ENCODE measurements around the gene BEST3.
"Not testable (repeated sequence)": the region's sequence is repeated elsewhere in the genome, so short reads cannot be mapped to it uniquely, and the experiment has no call there.

BEST3 gene

GRCh38 chr12:69619050-69619449 lies 80.1 kb downstream of the BEST3 start:
- no peak for DNase-seq (ENCODE audit: low read depth)
- Histone ChIP-seq H3K4me1 (ENCODE audit: control insufficient read depth, insufficient read depth, low read length) (peaks cover 4% of the 10 kb centered on the region), H3K9me3 (ENCODE audit: control insufficient read depth, low read length) (no peaks in the 10 kb centered on the region), H3K27me3 (replicated peaks; ENCODE audit: control insufficient read depth, insufficient read depth, low read length) (peaks cover 2% of the 10 kb centered on the region), H3K36me3 (ENCODE audit: control insufficient read depth, insufficient read depth, low read length, severe bottlenecking) (no peaks in the 10 kb centered on the region), H3K9ac (ENCODE audit: low read length) (no peak overlapping the region), H3K4me3 (ENCODE audit: low read length) (no peak overlapping the region)

- peaks cover 2% of the 10 kb centered on the region for H3K27me3 ChIP-seq (replicated peaks; ENCODE audit: control insufficient read depth, insufficient read depth, low read length)
- no peak overlapping the region for H3K9ac ChIP-seq (ENCODE audit: low read length)
- peaks cover 4% of the 10 kb centered on the region for H3K4me1 ChIP-seq (ENCODE audit: control insufficient read depth, insufficient read depth, low read length)
- H3K9me3 ChIP-seq (ENCODE audit: control insufficient read depth, low read length), result no peaks in the 10 kb centered on the region
- no peak overlapping the region for H3K4me3 ChIP-seq (ENCODE audit: low read length)
- DNase-seq (ENCODE audit: low read depth), result no peak
- no peaks in the 10 kb centered on the region for H3K36me3 ChIP-seq (ENCODE audit: control insufficient read depth, insufficient read depth, low read length, severe bottlenecking)
Measured at GRCh38 chr12:69616025-69616424, 83.1 kb downstream of the BEST3 start.

GRCh38 chr12:69613351-69613750 lies 85.8 kb downstream of the BEST3 start:
- H3K9ac ChIP-seq (ENCODE audit: low read length), result no peak overlapping the region
- H3K27me3 ChIP-seq (replicated peaks; ENCODE audit: control insufficient read depth, insufficient read depth, low read length), result peaks cover 2% of the 10 kb centered on the region
- no peaks in the 10 kb centered on the region for H3K36me3 ChIP-seq (ENCODE audit: control insufficient read depth, insufficient read depth, low read length, severe bottlenecking)
- H3K4me1 ChIP-seq (ENCODE audit: control insufficient read depth, insufficient read depth, low read length), result no peaks in the 10 kb centered on the region
- H3K4me3 ChIP-seq (ENCODE audit: low read length), result no peak overlapping the region
- no peaks in the 10 kb centered on the region for H3K9me3 ChIP-seq (ENCODE audit: control insufficient read depth, low read length)
- no peak for DNase-seq (ENCODE audit: low read depth)

DNA sequence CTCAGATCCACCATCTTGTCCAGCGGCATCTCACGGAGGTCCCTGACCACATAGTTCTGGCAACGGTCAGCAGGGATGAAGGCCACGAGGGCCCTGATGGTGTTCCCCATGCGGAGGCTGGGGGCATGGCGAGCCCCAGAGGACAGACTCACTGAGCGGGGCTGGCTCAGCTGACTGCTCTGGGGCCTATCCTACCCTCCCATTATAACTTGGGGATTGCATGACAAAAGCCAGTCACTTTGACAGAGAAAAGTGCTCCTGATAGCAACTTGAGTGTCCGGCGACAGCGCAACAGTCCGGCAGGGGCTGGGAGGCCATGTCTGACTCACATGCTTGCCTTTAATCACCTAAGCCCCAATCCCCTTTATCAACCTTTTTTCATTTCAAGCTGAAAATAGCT lies 88.4 kb downstream of the BEST3 start, which contains the start of gene LRRC10:
Gene LRRC10, minus strand, starts transcription at position 179 of the 400 bp plus-strand sequence. Its CDS starts 69 bp downstream, at position 110.
- DNase-seq (ENCODE audit: low read depth), result no peak
- Histone ChIP-seq H3K9ac (ENCODE audit: low read length) (no peak within 1 kb of the TSS), H3K4me3 (ENCODE audit: low read length) (no peak within 1 kb of the TSS), H3K36me3 (ENCODE audit: control insufficient read depth, insufficient read depth, low read length, severe bottlenecking) (no peaks in the 10 kb centered on the region), H3K27me3 (replicated peaks; ENCODE audit: control insufficient read depth, insufficient read depth, low read length) (no peaks in the 10 kb centered on the region), H3K9me3 (ENCODE audit: control insufficient read depth, low read length) (no peaks in the 10 kb centered on the region), H3K4me1 (ENCODE audit: control insufficient read depth, insufficient read depth, low read length) (no peaks in the 10 kb centered on the region)

DNA sequence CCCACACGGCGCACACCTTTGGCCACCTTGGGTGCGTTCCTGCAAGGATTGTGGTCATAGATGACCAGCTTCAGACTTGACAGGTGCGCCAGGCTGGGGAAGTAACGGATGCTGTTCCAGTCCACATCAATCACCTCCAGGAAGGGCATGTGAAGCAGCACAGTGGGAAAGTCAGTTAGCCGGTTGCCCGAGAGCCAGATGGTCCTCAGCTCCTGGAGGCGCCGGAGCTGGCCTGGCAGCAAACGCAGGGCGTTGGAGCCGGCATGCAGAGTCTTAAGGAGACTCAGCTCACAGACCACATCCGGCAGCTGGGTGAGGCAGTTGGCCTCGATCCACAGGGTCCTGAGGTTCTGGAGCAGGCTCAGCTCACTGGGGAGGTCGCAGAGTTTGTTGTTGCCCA lies 89.0 kb downstream of the BEST3 start:
- Histone ChIP-seq H3K9me3 (ENCODE audit: control insufficient read depth, low read length) (no peaks in the 10 kb centered on the region), H3K9ac (ENCODE audit: low read length) (no peak overlapping the region), H3K4me3 (ENCODE audit: low read length) (no peak overlapping the region), H3K27me3 (replicated peaks; ENCODE audit: control insufficient read depth, insufficient read depth, low read length) (no peaks in the 10 kb centered on the region), H3K4me1 (ENCODE audit: control insufficient read depth, insufficient read depth, low read length) (no peaks in the 10 kb centered on the region), H3K36me3 (ENCODE audit: control insufficient read depth, insufficient read depth, low read length, severe bottlenecking) (no peaks in the 10 kb centered on the region)
- DNase-seq (ENCODE audit: low read depth), result no peak

DNA sequence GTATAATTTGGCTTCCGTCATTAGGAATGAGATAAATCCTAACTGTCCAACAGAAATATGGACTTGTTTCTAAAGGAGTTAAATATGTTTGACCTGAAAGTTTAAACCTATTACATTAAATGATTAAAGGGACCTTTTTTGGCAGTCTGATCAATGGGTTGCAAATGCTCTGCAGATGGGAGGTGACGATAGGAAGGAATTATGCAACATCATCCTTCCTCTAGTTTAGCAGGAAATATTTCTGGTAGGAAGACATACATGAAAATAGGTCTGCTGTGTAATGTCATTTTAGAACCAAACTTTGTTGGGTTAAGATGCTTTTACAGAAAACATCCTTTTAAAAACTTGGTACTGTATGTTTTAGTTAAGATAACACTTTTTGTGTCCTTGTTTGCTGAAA lies 91.0 kb downstream of the BEST3 start:
- no peak overlapping the region for H3K4me3 ChIP-seq (ENCODE audit: low read length)
- no peak overlapping the region for H3K9ac ChIP-seq (ENCODE audit: low read length)
- peak; percentile 12 for DNase-seq (ENCODE audit: low read depth)
- no peaks in the 10 kb centered on the region for H3K4me1 ChIP-seq (ENCODE audit: control insufficient read depth, insufficient read depth, low read length)
- H3K36me3 ChIP-seq (ENCODE audit: control insufficient read depth, insufficient read depth, low read length, severe bottlenecking), result peaks cover 4% of the 10 kb centered on the region
- H3K9me3 ChIP-seq (ENCODE audit: control insufficient read depth, low read length), result no peaks in the 10 kb centered on the region
- H3K27me3 ChIP-seq (replicated peaks; ENCODE audit: control insufficient read depth, insufficient read depth, low read length), result no peaks in the 10 kb centered on the region

DNA sequence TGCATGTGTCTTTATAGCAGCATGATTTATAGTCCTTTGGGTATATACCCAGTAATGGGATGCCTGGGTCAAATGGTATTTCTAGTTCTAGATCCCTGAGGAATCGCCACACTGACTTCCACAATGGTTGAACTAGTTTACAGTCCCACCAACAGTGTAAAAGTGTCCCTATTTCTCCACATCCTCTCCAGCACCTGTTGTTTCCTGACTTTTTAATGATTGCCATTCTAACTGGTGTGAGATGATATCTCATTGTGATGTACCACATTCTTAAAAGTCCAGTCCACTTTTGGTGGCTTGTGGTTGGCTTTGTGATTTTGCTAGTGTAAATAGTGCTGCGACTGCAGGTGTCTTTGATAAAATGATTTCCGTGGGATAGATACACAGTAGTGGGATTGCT lies 94.8 kb downstream of the BEST3 start:
- not testable (repeated sequence) for H3K9ac ChIP-seq (ENCODE audit: low read length); DNase-seq (ENCODE audit: low read depth); H3K9me3 ChIP-seq (ENCODE audit: control insufficient read depth, low read length); H3K27me3 ChIP-seq (replicated peaks; ENCODE audit: control insufficient read depth, insufficient read depth, low read length); H3K4me3 ChIP-seq (ENCODE audit: low read length); H3K4me1 ChIP-seq (ENCODE audit: control insufficient read depth, insufficient read depth, low read length)
- peaks cover 43% of the 10 kb centered on the region for H3K36me3 ChIP-seq (ENCODE audit: control insufficient read depth, insufficient read depth, low read length, severe bottlenecking)

Measured in adipocyte (in vitro differentiated cells).